Prostate gland (tissue), 2 donors: ENCODE results near the gene NPTX1.

Experiments
- POLR2A ChIP-seq: fragments of 450-650 bp; IDR thresholded peaks from one replicate; pipeline ENCODE4 v1.6.1; 2016; ENCODE audit warnings: antibody characterized with exemption, mild to moderate bottlenecking
- TF ChIP-seq, protein P1 (sequence below), 4 experiments: fragments of 200-600 bp in 2 of 4; fragments of 450-650 bp in 2 of 4; sonication (generic) in 2 of 4; IDR thresholded peaks; 1 replicate in 3 of 4; 2 replicates in 1 of 4; pipeline ENCODE4 v1.5.1; 2016 to 2019; ENCODE audit warnings: antibody characterized with exemption in 4 of 4, mild to moderate bottlenecking in 2 of 4, moderate library complexity in 2 of 4

- TF ChIP-seq, protein P1, sequence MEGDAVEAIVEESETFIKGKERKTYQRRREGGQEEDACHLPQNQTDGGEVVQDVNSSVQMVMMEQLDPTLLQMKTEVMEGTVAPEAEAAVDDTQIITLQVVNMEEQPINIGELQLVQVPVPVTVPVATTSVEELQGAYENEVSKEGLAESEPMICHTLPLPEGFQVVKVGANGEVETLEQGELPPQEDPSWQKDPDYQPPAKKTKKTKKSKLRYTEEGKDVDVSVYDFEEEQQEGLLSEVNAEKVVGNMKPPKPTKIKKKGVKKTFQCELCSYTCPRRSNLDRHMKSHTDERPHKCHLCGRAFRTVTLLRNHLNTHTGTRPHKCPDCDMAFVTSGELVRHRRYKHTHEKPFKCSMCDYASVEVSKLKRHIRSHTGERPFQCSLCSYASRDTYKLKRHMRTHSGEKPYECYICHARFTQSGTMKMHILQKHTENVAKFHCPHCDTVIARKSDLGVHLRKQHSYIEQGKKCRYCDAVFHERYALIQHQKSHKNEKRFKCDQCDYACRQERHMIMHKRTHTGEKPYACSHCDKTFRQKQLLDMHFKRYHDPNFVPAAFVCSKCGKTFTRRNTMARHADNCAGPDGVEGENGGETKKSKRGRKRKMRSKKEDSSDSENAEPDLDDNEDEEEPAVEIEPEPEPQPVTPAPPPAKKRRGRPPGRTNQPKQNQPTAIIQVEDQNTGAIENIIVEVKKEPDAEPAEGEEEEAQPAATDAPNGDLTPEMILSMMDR (IDR thresholded peaks at IDR 0.05): no peak
- TF ChIP-seq POLR2A: no peak
Observed at GRCh38 chr17:80474961-80475909, 1.2 kb downstream of the NPTX1 start.
